ENCODE data around the gene PTPRE.

The PTPRE gene

GRCh38 chr10:128077155-128077875 lies 170.4 kb downstream of the PTPRE start:
- Histone ChIP-seq H3K27ac (no peak overlapping the region), H3K27me3 (ENCODE audit: insufficient read depth, low read depth) (no peaks in the 10 kb centered on the region), H3K4me3 (IDR thresholded peaks at IDR 0.05; ENCODE audit: insufficient read depth, low read depth, low read length) (no peak overlapping the region), H4K20me1 (ENCODE audit: insufficient read depth) (no peaks in the 10 kb centered on the region), H3K4me1 (ENCODE audit: low read depth, poor library complexity, severe bottlenecking) (peaks cover 19% of the 10 kb centered on the region), H3K79me2 (ENCODE audit: insufficient read depth, low read depth) (no peaks in the 10 kb centered on the region), H3K4me2 (no peak overlapping the region), H3K36me3 (ENCODE audit: insufficient read depth) (no peaks in the 10 kb centered on the region), H2AFZ (ENCODE audit: low read depth) (no peak overlapping the region), H3K9ac (no peak overlapping the region)
- TF ChIP-seq CTCF (conservative IDR thresholded peaks at IDR 0.05; ENCODE audit: low read depth, low read length): no peak

GRCh38 chr10:128078136-128078969 lies 171.4 kb downstream of the PTPRE start:
- Histone ChIP-seq H3K79me2 (ENCODE audit: insufficient read depth, low read depth) (no peaks in the 10 kb centered on the region), H3K4me3 (IDR thresholded peaks at IDR 0.05; ENCODE audit: insufficient read depth, low read depth, low read length) (no peak overlapping the region), H3K36me3 (ENCODE audit: insufficient read depth) (no peaks in the 10 kb centered on the region), H3K9ac (no peak overlapping the region), H3K4me1 (ENCODE audit: low read depth, poor library complexity, severe bottlenecking) (peaks cover 30% of the 10 kb centered on the region), H3K27ac (no peak overlapping the region), H3K27me3 (ENCODE audit: insufficient read depth, low read depth) (no peaks in the 10 kb centered on the region), H3K4me2 (no peak overlapping the region), H2AFZ (ENCODE audit: low read depth) (no peak overlapping the region), H4K20me1 (ENCODE audit: insufficient read depth) (no peaks in the 10 kb centered on the region)
- peak; percentile 83 for TF ChIP-seq CTCF (conservative IDR thresholded peaks at IDR 0.05; ENCODE audit: low read depth, low read length)

GRCh38 chr10:128080231-128080630 lies 173.3 kb downstream of the PTPRE start:
- Histone ChIP-seq H3K4me2 (no peak overlapping the region), H3K9ac (no peak overlapping the region), H3K27ac (no peak overlapping the region), H3K4me1 (ENCODE audit: low read depth, poor library complexity, severe bottlenecking) (peaks cover 38% of the 10 kb centered on the region), H4K20me1 (ENCODE audit: insufficient read depth) (no peaks in the 10 kb centered on the region), H3K27me3 (ENCODE audit: insufficient read depth, low read depth) (no peaks in the 10 kb centered on the region), H2AFZ (ENCODE audit: low read depth) (no peak overlapping the region), H3K36me3 (ENCODE audit: insufficient read depth) (no peaks in the 10 kb centered on the region), H3K4me3 (IDR thresholded peaks at IDR 0.05; ENCODE audit: insufficient read depth, low read depth, low read length) (no peak overlapping the region), H3K79me2 (ENCODE audit: insufficient read depth, low read depth) (no peaks in the 10 kb centered on the region)
- TF ChIP-seq CTCF (conservative IDR thresholded peaks at IDR 0.05; ENCODE audit: low read depth, low read length): no peak

GRCh38 chr10:128080641-128081040 lies 173.7 kb downstream of the PTPRE start:
- no peak overlapping the region for H3K4me2 ChIP-seq
- H3K79me2 ChIP-seq (ENCODE audit: insufficient read depth, low read depth): no peaks in the 10 kb centered on the region
- H2AFZ ChIP-seq (ENCODE audit: low read depth): no peak overlapping the region
- no peak overlapping the region for H3K27ac ChIP-seq
- no peak for TF ChIP-seq CTCF (conservative IDR thresholded peaks at IDR 0.05; ENCODE audit: low read depth, low read length)
- H3K36me3 ChIP-seq (ENCODE audit: insufficient read depth): no peaks in the 10 kb centered on the region
- peaks cover 38% of the 10 kb centered on the region for H3K4me1 ChIP-seq (ENCODE audit: low read depth, poor library complexity, severe bottlenecking)
- H3K4me3 ChIP-seq (IDR thresholded peaks at IDR 0.05; ENCODE audit: insufficient read depth, low read depth, low read length): no peak overlapping the region
- no peak overlapping the region for H3K9ac ChIP-seq
- no peaks in the 10 kb centered on the region for H3K27me3 ChIP-seq (ENCODE audit: insufficient read depth, low read depth)
- H4K20me1 ChIP-seq (ENCODE audit: insufficient read depth): no peaks in the 10 kb centered on the region

Measured in KMS-11 (cell line).